Psoas muscle (tissue), 8 donors: Measurements from ENCODE around the gene MNT. TPM values are rescaled to one million over a fixed set of nuclear protein-coding genes. Genes with fewer than 3 reads are reported as not detected.
"Not testable (repeated sequence)": the region's sequence is repeated elsewhere in the genome, so short reads cannot be mapped to it uniquely, and the experiment has no call there.

ENCODE experiments used
- ATAC-seq, 4 donors: fragments of 200-7000 bp; cut with Tn5 transposase; one replicate each; pipeline ENCODE4 v1.9.1; 2020; ENCODE audit warnings: moderate library complexity in 3 of 4, mild to moderate bottlenecking in 2 of 4
- DNase-seq, 2 donors: peaks; one replicate each; pipeline ENCODE4 v3.0.0-alpha.2; 2020
- H3K27ac ChIP-seq: fragments of 200-600 bp; one replicate; pipeline ENCODE4 v1.8.0; 2022
- H3K27me3 ChIP-seq, 3 donors: fragments of 200-600 bp in 1 of 3; one replicate each; pipeline versions ENCODE4 v1.6.1 to v1.8.0; 2013 to 2022; ENCODE audit warnings: low read length in 2 of 3, mild to moderate bottlenecking in 2 of 3, moderate library complexity in 1 of 3; ENCODE audit not compliant: insufficient read depth in 3 of 3
- H3K36me3 ChIP-seq, 2 donors: fragments of 200-600 bp in 1 of 2; one replicate each; pipeline versions ENCODE4 v1.6.1 to v1.8.0; 2013 to 2022; ENCODE audit warnings: low read depth in 1 of 2, mild to moderate bottlenecking in 1 of 2, moderate library complexity in 1 of 2; ENCODE audit not compliant: insufficient read depth in 1 of 2
- H3K4me1 ChIP-seq: fragments of 200-600 bp; one replicate; pipeline ENCODE4 v1.8.0; 2022
- H3K4me3 ChIP-seq: fragments of 200-600 bp; one replicate; pipeline ENCODE4 v1.8.0; 2022; ENCODE audit warnings: mild to moderate bottlenecking
- H3K9me3 ChIP-seq: fragments of 200-600 bp; one replicate; pipeline ENCODE4 v1.8.0; 2022
- WGBS, 3 donors: extraction: QIAGEN DNeasy Blood & Tissue Kit; methylation state at CpG; one replicate each; pipeline versions ENCODE4 v1.1.6 to v1.1.7; 2013; 5-methylcytosine and 5-hydroxymethylcytosine counted together
- intact Hi-C, 2 donors: fragments of 100-400 bp; cut with DNase I; formaldehyde crosslinking; loops; one replicate each; pipeline versions ENCODE4 v1.11.0 to v1.14.2; 2022
- polyA plus RNA-seq, 3 donors: library from polyadenylated mRNA; stranded (reverse); fragments of 200-250 nt; gene quantifications; one replicate each; pipeline ENCODE4 v1.2.3, GENCODE V29; 2013
- total RNA-seq, 4 donors: library from RNA; stranded (reverse); fragmentation: NEBNext Ultra II Directional in 2 of 4; extraction: Animal tissue kit (Norgen Biotek cat#: 25700) in 2 of 4; gene quantifications; one replicate each; pipeline versions ENCODE4 v1.2.1 to v1.2.4, GENCODE V29; 2021 to 2023
- TF ChIP-seq, protein P1 (sequence below): fragments of 200-600 bp; IDR thresholded peaks from one replicate; pipeline ENCODE4 v1.8.0; 2022; ENCODE audit warnings: antibody characterized with exemption
- donor health status: healthy with polysubstance abuse.
- donor health status: DM: no; HTN: no; CAD: no; lungs with moderate emphysema.
- donor health status: Bipolar disorder and iron deficiency.
- donor health status: healthy.
- donor health status: DM: yes; HTN: yes; CAD: no.
- donor health status: DM: no; HTN: no; CAD: no.
- donor health status: DM: no; HTN: no; CAD: no.
- donor health status: DM: yes; HTN: yes; CAD: no.

MNT gene
- total and polyA plus RNA-seq, 7 donors, result 2.5 to 11.7 (median 7.0) TPM

- Histone ChIP-seq H3K4me3 (no peak overlapping the region), H3K9me3 (no peaks in the 10 kb centered on the region), H3K36me3 (peaks cover under 1 to 20% of the 10 kb centered on the region in 2 donors), H3K4me1 (no peaks in the 10 kb centered on the region), H3K27me3 (no peaks in the 10 kb centered on the region), H3K27ac (no peak overlapping the region)
- intact Hi-C loops, result no loop called here
- DNase-seq (no peak), ATAC-seq (no peak)
- WGBS, 3 donors, result 97 to 99% (median 98%) methylated on average over 8 of the region's 8 CpGs
- TF ChIP-seq, protein P1, sequence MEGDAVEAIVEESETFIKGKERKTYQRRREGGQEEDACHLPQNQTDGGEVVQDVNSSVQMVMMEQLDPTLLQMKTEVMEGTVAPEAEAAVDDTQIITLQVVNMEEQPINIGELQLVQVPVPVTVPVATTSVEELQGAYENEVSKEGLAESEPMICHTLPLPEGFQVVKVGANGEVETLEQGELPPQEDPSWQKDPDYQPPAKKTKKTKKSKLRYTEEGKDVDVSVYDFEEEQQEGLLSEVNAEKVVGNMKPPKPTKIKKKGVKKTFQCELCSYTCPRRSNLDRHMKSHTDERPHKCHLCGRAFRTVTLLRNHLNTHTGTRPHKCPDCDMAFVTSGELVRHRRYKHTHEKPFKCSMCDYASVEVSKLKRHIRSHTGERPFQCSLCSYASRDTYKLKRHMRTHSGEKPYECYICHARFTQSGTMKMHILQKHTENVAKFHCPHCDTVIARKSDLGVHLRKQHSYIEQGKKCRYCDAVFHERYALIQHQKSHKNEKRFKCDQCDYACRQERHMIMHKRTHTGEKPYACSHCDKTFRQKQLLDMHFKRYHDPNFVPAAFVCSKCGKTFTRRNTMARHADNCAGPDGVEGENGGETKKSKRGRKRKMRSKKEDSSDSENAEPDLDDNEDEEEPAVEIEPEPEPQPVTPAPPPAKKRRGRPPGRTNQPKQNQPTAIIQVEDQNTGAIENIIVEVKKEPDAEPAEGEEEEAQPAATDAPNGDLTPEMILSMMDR, result no peak
These were observed 43.5 kb upstream of the MNT start for GRCh38 chr17:2444382-2444781.

GRCh38 chr17:2442166-2442565 lies 41.3 kb upstream of the MNT start:
- intact Hi-C loops, result no loop called here
- no peaks in the 10 kb centered on the region for H3K27me3 ChIP-seq
- TF ChIP-seq, protein P1, result no peak
- ATAC-seq (no peak), DNase-seq (no peak)
- H3K36me3 ChIP-seq, result peaks cover 6 to 43% of the 10 kb centered on the region in 2 donors
- no peaks in the 10 kb centered on the region for H3K9me3 ChIP-seq
- H3K4me3 ChIP-seq, result no peak overlapping the region
- no peak overlapping the region for H3K27ac ChIP-seq
- WGBS, 3 donors, result 49 to 64% (median 57%) methylated on average over 3 of the region's 3 CpGs
- no peaks in the 10 kb centered on the region for H3K4me1 ChIP-seq

- DNase-seq, result no peak
- H3K27ac ChIP-seq, result no peak overlapping the region
- no peak for ATAC-seq
- TF ChIP-seq, protein P1, result no peak
- H3K27me3 ChIP-seq, result no peaks in the 10 kb centered on the region
- peaks cover 11 to 55% of the 10 kb centered on the region in 2 donors for H3K36me3 ChIP-seq
- H3K4me1 ChIP-seq, result no peaks in the 10 kb centered on the region
- 96 to 99% (median 99%) methylated on average over 4 of the region's 4 CpGs for WGBS, 3 donors
- H3K9me3 ChIP-seq, result no peaks in the 10 kb centered on the region
- intact Hi-C loops, result no loop called here
- no peak overlapping the region for H3K4me3 ChIP-seq
These were observed 40.1 kb upstream of the MNT start for GRCh38 chr17:2440930-2441329.

DNA sequence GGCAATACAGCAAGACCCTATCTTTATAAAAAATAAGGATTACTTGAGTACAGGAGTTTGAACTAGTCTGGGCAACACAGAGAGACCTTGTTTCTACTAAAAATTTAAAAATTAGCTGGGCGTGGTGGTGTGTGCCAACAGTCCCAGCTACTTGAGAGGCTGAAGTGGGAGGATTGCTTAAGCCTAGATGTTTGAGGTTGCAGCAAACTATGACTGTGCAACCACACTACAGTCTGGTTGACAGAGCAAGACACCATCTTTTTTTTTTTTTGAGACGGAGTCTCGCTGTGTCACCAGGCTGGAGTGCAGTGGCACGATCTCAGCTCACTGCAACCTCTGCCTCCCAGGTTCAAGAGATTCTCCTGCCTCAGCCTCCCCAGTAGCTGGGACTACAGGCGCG lies 39.1 kb upstream of the MNT start:
- H3K9me3 ChIP-seq, H3K27ac ChIP-seq, intact Hi-C loops, H3K27me3 ChIP-seq, H3K4me3 ChIP-seq, H3K4me1 ChIP-seq, ATAC-seq, DNase-seq: not testable (repeated sequence)
- 98% methylated on average over 6 of the region's 6 CpGs for WGBS, 3 donors
- peaks cover 11 to 57% of the 10 kb centered on the region in 2 donors for H3K36me3 ChIP-seq

- Histone ChIP-seq H3K27ac (no peak overlapping the region), H3K9me3 (no peaks in the 10 kb centered on the region), H3K4me1 (no peaks in the 10 kb centered on the region), H3K36me3 (peaks cover 11 to 68% of the 10 kb centered on the region in 2 donors), H3K27me3 (no peaks in the 10 kb centered on the region), H3K4me3 (no peak overlapping the region)
- WGBS, 3 donors, result 85 to 94% (median 94%) methylated on average over 6 of the region's 6 CpGs
- ATAC-seq (no peak), DNase-seq (no peak)
- TF ChIP-seq, protein P1, result no peak
- intact Hi-C loops, result no loop called here
These were observed 38.0 kb upstream of the MNT start for GRCh38 chr17:2438823-2439222.
